Neural cell (in vitro differentiated cells): Measurements from ENCODE around the gene CACNA1C. TPM values are rescaled to one million over a fixed set of nuclear protein-coding genes. Genes with fewer than 3 reads are reported as not detected.

Experiments used
- H2AFZ ChIP-seq: fragments of 200-600, 300-800 bp; sonication (generic), shearing (Covaris generic); 2 replicates; pipeline ENCODE4 v1.6.0; 2014; ENCODE audit warnings: low read depth, mild to moderate bottlenecking, antibody characterized with exemption, low read length, moderate library complexity
- H3F3A ChIP-seq: fragments of 200-600 bp; shearing (Covaris generic); 2 replicates; pipeline ENCODE4 v1.6.1; 2016; ENCODE audit warnings: mild to moderate bottlenecking, moderate library complexity, mixed read lengths, antibody characterized with exemption, low read length; ENCODE audit not compliant: insufficient read depth, poor library complexity, severe bottlenecking
- H3K27ac ChIP-seq: fragments of 200-600, 300-800 bp; sonication (generic), shearing (Covaris generic); 2 replicates; pipeline ENCODE4 v1.5.1; 2014; ENCODE audit warnings: mild to moderate bottlenecking, low read length, moderate library complexity
- H3K27me3 ChIP-seq: fragments of 300-800, 200-600 bp; sonication (generic), shearing (Covaris generic); 2 replicates; pipeline ENCODE4 v1.6.0; 2014; ENCODE audit warnings: mild to moderate bottlenecking, low read depth, low read length, moderate library complexity; ENCODE audit not compliant: insufficient read depth
- H3K36me3 ChIP-seq: fragments of 300-800, 200-600 bp; sonication (generic), shearing (Covaris generic); 2 replicates; pipeline ENCODE4 v1.5.1; 2014; ENCODE audit warnings: mild to moderate bottlenecking, antibody characterized with exemption, low read length, moderate library complexity; ENCODE audit not compliant: insufficient read depth
- H3K4me2 ChIP-seq: fragments of 300-800, 200-600 bp; sonication (generic), shearing (Covaris generic); 2 replicates; pipeline ENCODE4 v1.6.0; 2014; ENCODE audit warnings: mild to moderate bottlenecking, low read length
- H3K4me3 ChIP-seq: fragments of 300-800, 200-600 bp; sonication (generic), shearing (Covaris generic); 2 replicates; pipeline ENCODE4 v1.5.1; 2014; ENCODE audit warnings: mild to moderate bottlenecking, low read length, moderate library complexity
- H3K79me2 ChIP-seq: fragments of 200-600 bp; shearing (Covaris generic); replicated peaks from 2 replicates; pipeline ENCODE4 v1.6.0; 2014; ENCODE audit warnings: mild to moderate bottlenecking, low read length, moderate library complexity; ENCODE audit not compliant: insufficient read depth
- H3K9ac ChIP-seq: fragments of 300-800, 200-600 bp; sonication (generic), shearing (Covaris generic); 2 replicates; pipeline ENCODE4 v1.6.1; 2016; ENCODE audit warnings: mild to moderate bottlenecking, low read length, mixed read lengths
- H3K9me2 ChIP-seq: fragments of 200-600 bp; shearing (Covaris generic); 2 replicates; pipeline ENCODE4 v1.6.1; 2016; ENCODE audit warnings: mild to moderate bottlenecking, low read length, mixed read lengths; ENCODE audit not compliant: insufficient read depth
- H3K9me3 ChIP-seq: fragments of 200-600, 300-800 bp; sonication (generic), shearing (Covaris generic); 2 replicates; pipeline ENCODE4 v1.6.1; 2016; ENCODE audit warnings: mild to moderate bottlenecking, mixed run types, low read length, moderate library complexity, mixed read lengths
- H4K20me1 ChIP-seq: fragments of 200-600 bp; shearing (Covaris generic); 2 replicates; pipeline ENCODE4 v1.6.1; 2016; ENCODE audit warnings: mild to moderate bottlenecking, mixed run types; ENCODE audit not compliant: insufficient read depth
- CTCF ChIP-seq: fragments of 450-650 bp; IDR thresholded peaks from 2 replicates; pipeline ENCODE4 v1.5.1; 2014; ENCODE audit warnings: antibody characterized with exemption, mild to moderate bottlenecking, moderate library complexity; ENCODE audit not compliant: poor library complexity, severe bottlenecking
- EP300 ChIP-seq: fragments of 450-650 bp; conservative IDR thresholded peaks from 2 replicates; pipeline ENCODE4 v1.6.1; 2014; ENCODE audit warnings: antibody characterized with exemption, mild to moderate bottlenecking, moderate library complexity; ENCODE audit not compliant: poor library complexity, severe bottlenecking
- EZH2 ChIP-seq: fragments of 200-600, 300-800 bp; shearing (Covaris generic), sonication (generic); IDR thresholded peaks from 2 replicates; pipeline ENCODE4 v1.6.1; 2014; ENCODE audit warnings: antibody characterized with exemption, low read length, borderline replicate concordance, mild to moderate bottlenecking; ENCODE audit not compliant: insufficient read depth, poor library complexity, severe bottlenecking
- MXI1 ChIP-seq: fragments of 450-650 bp; conservative IDR thresholded peaks from 2 replicates; pipeline ENCODE4 v1.6.1; 2014; ENCODE audit warnings: antibody characterized with exemption, mild to moderate bottlenecking; ENCODE audit not compliant: poor library complexity, severe bottlenecking
- POLR2AphosphoS5 ChIP-seq: IDR thresholded peaks from 2 replicates; pipeline ENCODE4 v1.6.1; 2012
- RAD21 ChIP-seq: fragments of 450-650 bp; conservative IDR thresholded peaks from 2 replicates; pipeline ENCODE4 v1.6.1; 2014; ENCODE audit warnings: antibody characterized with exemption, mild to moderate bottlenecking, moderate library complexity
- SMC3 ChIP-seq: fragments of 450-650 bp; conservative IDR thresholded peaks from 2 replicates; pipeline ENCODE4 v1.6.1; 2014; ENCODE audit warnings: antibody characterized with exemption, mild to moderate bottlenecking, moderate library complexity; ENCODE audit not compliant: poor library complexity
- TAF1 ChIP-seq: IDR thresholded peaks from 2 replicates; pipeline ENCODE4 v1.6.1; 2012; ENCODE audit warnings: low read depth
- polyA plus RNA-seq: library from polyadenylated mRNA; depleted of rRNA; stranded (reverse); fragments of >200 nt; gene quantifications from 2 replicates; pipeline ENCODE4 v1.2.3, GENCODE V29; 2014
- TF ChIP-seq, protein P1 (sequence below): IDR thresholded peaks from 2 replicates; pipeline ENCODE4 v1.6.1; 2012; ENCODE audit warnings: borderline replicate concordance

Gene CACNA1C
- polyA plus RNA-seq, 1 donor from 2014 or later = 9.7 TPM

DNA sequence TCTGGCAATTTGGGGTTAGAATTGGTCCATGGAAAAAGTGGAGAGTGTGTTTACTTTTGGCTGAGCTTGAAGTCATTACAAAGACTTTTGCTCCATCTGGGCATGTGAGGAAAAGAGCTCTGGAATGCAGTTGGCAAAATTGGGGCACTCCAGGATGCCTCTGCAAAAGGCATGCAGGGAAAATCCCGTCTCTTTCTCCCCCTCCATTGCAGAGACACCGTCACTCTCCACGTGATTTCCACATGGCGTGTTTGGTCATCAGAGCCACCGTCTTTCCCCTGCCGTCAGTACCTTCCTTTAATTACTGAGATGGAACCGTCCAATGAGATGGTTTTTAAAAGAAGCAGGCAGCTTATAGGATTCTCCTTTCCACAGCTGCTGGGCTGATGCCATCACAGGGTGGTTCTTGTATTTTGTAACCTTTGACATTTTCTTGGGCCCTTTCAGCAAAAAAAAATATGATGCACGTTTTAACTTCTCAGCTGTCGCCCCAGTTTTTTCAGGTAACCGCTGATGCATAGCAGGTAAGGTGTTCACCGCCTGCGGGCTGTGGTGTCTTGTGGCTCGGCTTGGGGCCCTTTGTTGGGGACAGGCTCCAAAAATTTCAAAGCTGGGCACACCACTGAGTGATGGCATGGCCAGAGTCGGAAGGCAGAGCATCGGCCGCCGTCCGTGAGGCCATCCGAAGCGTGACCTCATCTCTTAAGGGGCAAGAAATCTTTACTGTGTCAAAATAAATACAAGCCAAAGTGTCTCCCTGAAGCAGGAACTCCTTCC lies 68.4 kb downstream of the CACNA1C start:
- no peaks in the 10 kb centered on the region for H3K27me3 ChIP-seq
- no peaks in the 10 kb centered on the region for H3F3A ChIP-seq
- no peaks in the 10 kb centered on the region for H3K79me2 ChIP-seq
- no peak overlapping the region for H3K27ac ChIP-seq
- H3K4me3 ChIP-seq = no peak overlapping the region
- no peak overlapping the region for H2AFZ ChIP-seq
- H3K36me3 ChIP-seq = no peaks in the 10 kb centered on the region
- no peak overlapping the region for H3K4me2 ChIP-seq
- H3K9me2 ChIP-seq = no peaks in the 10 kb centered on the region
- no peaks in the 10 kb centered on the region for H3K9me3 ChIP-seq
- no peak overlapping the region for H3K9ac ChIP-seq
- H4K20me1 ChIP-seq = no peaks in the 10 kb centered on the region
- TF ChIP-seq TAF1 (no peak), EP300 (no peak), SMC3 (no peak), EZH2 (no peak), POLR2AphosphoS5 (no peak)
- TF ChIP-seq, protein P1, sequence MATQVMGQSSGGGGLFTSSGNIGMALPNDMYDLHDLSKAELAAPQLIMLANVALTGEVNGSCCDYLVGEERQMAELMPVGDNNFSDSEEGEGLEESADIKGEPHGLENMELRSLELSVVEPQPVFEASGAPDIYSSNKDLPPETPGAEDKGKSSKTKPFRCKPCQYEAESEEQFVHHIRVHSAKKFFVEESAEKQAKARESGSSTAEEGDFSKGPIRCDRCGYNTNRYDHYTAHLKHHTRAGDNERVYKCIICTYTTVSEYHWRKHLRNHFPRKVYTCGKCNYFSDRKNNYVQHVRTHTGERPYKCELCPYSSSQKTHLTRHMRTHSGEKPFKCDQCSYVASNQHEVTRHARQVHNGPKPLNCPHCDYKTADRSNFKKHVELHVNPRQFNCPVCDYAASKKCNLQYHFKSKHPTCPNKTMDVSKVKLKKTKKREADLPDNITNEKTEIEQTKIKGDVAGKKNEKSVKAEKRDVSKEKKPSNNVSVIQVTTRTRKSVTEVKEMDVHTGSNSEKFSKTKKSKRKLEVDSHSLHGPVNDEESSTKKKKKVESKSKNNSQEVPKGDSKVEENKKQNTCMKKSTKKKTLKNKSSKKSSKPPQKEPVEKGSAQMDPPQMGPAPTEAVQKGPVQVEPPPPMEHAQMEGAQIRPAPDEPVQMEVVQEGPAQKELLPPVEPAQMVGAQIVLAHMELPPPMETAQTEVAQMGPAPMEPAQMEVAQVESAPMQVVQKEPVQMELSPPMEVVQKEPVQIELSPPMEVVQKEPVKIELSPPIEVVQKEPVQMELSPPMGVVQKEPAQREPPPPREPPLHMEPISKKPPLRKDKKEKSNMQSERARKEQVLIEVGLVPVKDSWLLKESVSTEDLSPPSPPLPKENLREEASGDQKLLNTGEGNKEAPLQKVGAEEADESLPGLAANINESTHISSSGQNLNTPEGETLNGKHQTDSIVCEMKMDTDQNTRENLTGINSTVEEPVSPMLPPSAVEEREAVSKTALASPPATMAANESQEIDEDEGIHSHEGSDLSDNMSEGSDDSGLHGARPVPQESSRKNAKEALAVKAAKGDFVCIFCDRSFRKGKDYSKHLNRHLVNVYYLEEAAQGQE = no peak

DNA sequence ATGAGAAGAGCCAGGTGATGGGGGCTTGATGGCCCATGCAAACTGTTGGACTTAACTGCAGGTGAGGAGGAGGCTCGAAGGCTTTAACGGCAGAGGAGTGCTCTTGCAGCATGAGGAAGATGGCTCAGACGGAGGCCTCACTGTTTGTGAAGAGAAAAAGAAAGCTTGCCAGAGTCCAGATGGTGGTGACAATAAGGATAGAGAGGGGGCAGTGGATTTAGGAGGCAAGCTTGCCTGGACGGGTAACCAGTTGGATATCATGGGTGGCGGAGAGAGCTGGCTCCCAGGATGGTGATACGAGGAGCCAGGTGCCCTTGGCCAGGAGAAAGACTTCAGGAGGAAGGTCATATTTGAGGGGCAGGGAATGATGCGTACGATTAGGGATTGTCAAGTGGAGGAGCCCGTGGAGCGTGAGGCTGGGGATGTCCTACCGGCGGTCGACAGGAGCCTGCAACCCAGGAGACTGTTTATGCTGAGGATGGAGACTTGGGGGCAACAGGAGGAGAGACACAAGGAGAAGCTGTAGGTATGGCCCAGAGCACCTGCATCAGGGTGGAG lies 71.8 kb downstream of the CACNA1C start:
- H3K27ac ChIP-seq = no peak overlapping the region
- H3K4me2 ChIP-seq = no peak overlapping the region
- no peaks in the 10 kb centered on the region for H3K9me2 ChIP-seq
- no peaks in the 10 kb centered on the region for H4K20me1 ChIP-seq
- no peaks in the 10 kb centered on the region for H3K36me3 ChIP-seq
- TF ChIP-seq CTCF = no peak
- TF ChIP-seq, protein P1 = no peak
- no peak for TF ChIP-seq EZH2
- TF ChIP-seq TAF1 = no peak
- TF ChIP-seq RAD21 = no peak
- no peak for TF ChIP-seq MXI1
- TF ChIP-seq POLR2AphosphoS5 = no peak
- TF ChIP-seq SMC3 = no peak
- no peak overlapping the region for H2AFZ ChIP-seq
- no peak overlapping the region for H3K9ac ChIP-seq
- no peaks in the 10 kb centered on the region for H3K27me3 ChIP-seq
- H3K79me2 ChIP-seq = no peaks in the 10 kb centered on the region
- no peak overlapping the region for H3K4me3 ChIP-seq
- H3F3A ChIP-seq = no peaks in the 10 kb centered on the region
- no peaks in the 10 kb centered on the region for H3K9me3 ChIP-seq
